Endothelial cell of umbilical vein (primary cell): ENCODE results near the gene EVI5. TPM values are rescaled to one million over a fixed set of nuclear protein-coding genes. Genes with fewer than 3 reads are reported as not detected.
A peak's percentile ranks its signal among the peaks of the same experiment; 100 is the strongest.

Experiments used
- BruUV-seq: library from RNA; stranded (reverse); fragments of 400-500 nt; replicated peaks from 2 replicates; lab custom pipeline; 2021; lab: Mats Ljungman, UMichigan
- CTCF ChIA-PET: fragments of 300-600, 350-600 bp; sonication (Branson Sonifier 250); formaldehyde crosslinking; loops from one replicate; lab custom pipeline; 2021; ENCODE audit warnings: antibody characterized with exemption, inconsistent platforms; lab: Charles Lee
- POLR2A ChIA-PET: fragments of 300-600, 350-600 bp; sonication (Branson Sonifier 250); formaldehyde crosslinking; loops from one replicate; lab custom pipeline; 2021; ENCODE audit warnings: antibody characterized with exemption, inconsistent platforms; lab: Charles Lee
- DNase-seq: peaks from one replicate; pipeline ENCODE4 v3.0.0-alpha.2; 2011; ENCODE audit warnings: low read depth, low spot score
- FAIRE-seq: peaks from 2 replicates; lab custom pipeline; 2011; peaks lifted over from hg19 to GRCh38; lab: Jason Lieb, UNC
- H2AFZ ChIP-seq: 2 replicates; pipeline ENCODE4 v1.6.0; 2012; ENCODE audit warnings: low read depth, low read length, control low read depth, inconsistent platforms
- H3K27ac ChIP-seq: 2 replicates; pipeline ENCODE4 v1.5.1; 2011; ENCODE audit warnings: low read depth, mild to moderate bottlenecking, control low read depth, low read length, moderate library complexity; ENCODE audit not compliant: insufficient read depth
- H3K27me3 ChIP-seq, 2 experiments: 2 replicates each; pipeline versions ENCODE4 v1.6.0 to v1.6.1; 2011; ENCODE audit warnings: low read length in 2 of 2, mixed read lengths in 1 of 2; ENCODE audit not compliant: control insufficient read depth in 2 of 2, insufficient read depth in 2 of 2
- H3K36me3 ChIP-seq, 2 experiments: 2 replicates in 1 of 2; 3 replicates in 1 of 2; pipeline ENCODE4 v1.5.1; 2011; ENCODE audit warnings: low read length in 2 of 2, mild to moderate bottlenecking in 1 of 2, moderate library complexity in 1 of 2; ENCODE audit not compliant: control insufficient read depth in 2 of 2, insufficient read depth in 2 of 2; ENCODE audit errors: extremely low read depth in 1 of 2
- H3K4me1 ChIP-seq: 3 replicates; pipeline ENCODE4 v1.5.1; 2011; ENCODE audit warnings: mild to moderate bottlenecking, low read length; ENCODE audit not compliant: control insufficient read depth, insufficient read depth; ENCODE audit errors: extremely low read depth
- H3K4me2 ChIP-seq: 2 replicates; pipeline ENCODE4 v1.6.1; 2011; ENCODE audit warnings: low read length, control low read depth, mixed read lengths; ENCODE audit not compliant: insufficient read depth
- H3K4me3 ChIP-seq, 3 experiments: fragments of 200-600 bp in 1 of 3; sonication (generic), shearing (Covaris generic) in 1 of 3; replicated peaks in 1 of 3; 2 replicates each; pipeline ENCODE4 v1.5.1; 2011 to 2016; ENCODE audit warnings: control low read depth in 3 of 3, low read length in 3 of 3, mild to moderate bottlenecking in 2 of 3, inconsistent platforms in 1 of 3, low read depth in 1 of 3, moderate library complexity in 1 of 3; ENCODE audit not compliant: insufficient read depth in 1 of 3
- H3K79me2 ChIP-seq: 2 replicates; pipeline ENCODE4 v1.6.0; 2012; ENCODE audit warnings: low read length, inconsistent platforms; ENCODE audit not compliant: control insufficient read depth, insufficient read depth
- H3K9ac ChIP-seq: replicated peaks from 2 replicates; pipeline ENCODE3; 2011; ENCODE audit warnings: low read length, control low read depth; ENCODE audit not compliant: insufficient read depth; ENCODE audit errors: extremely low read depth
- H3K9me1 ChIP-seq: replicated peaks from 3 replicates; pipeline ENCODE4 v1.6.0; 2011; ENCODE audit warnings: mild to moderate bottlenecking, low read length; ENCODE audit not compliant: control insufficient read depth, insufficient read depth; ENCODE audit errors: extremely low read depth
- H3K9me3 ChIP-seq: replicated peaks from 2 replicates; pipeline ENCODE4 v1.5.1; 2012; ENCODE audit warnings: low read length, inconsistent platforms; ENCODE audit not compliant: control insufficient read depth, insufficient read depth
- H4K20me1 ChIP-seq: replicated peaks from 2 replicates; pipeline ENCODE3; 2011; ENCODE audit warnings: mild to moderate bottlenecking, low read length; ENCODE audit not compliant: control insufficient read depth, insufficient read depth; ENCODE audit errors: extremely low read depth
- CTCF ChIP-seq, 2 donors: IDR thresholded peaks; 1 replicate in 1 of 2; 2 replicates in 1 of 2; pipeline ENCODE4 v1.5.1; 2011; ENCODE audit warnings: low read length in 2 of 2, mild to moderate bottlenecking in 2 of 2, moderate library complexity in 2 of 2, control low read depth in 1 of 2, inconsistent platforms in 1 of 2, low read depth in 1 of 2; ENCODE audit not compliant: insufficient read depth in 1 of 2; ENCODE audit errors: extremely low read depth in 1 of 2
- EZH2 ChIP-seq: IDR thresholded peaks from 2 replicates; pipeline ENCODE4 v1.6.1; 2012; ENCODE audit warnings: borderline replicate concordance, low read depth, mild to moderate bottlenecking, moderate library complexity, low read length, inconsistent platforms; ENCODE audit not compliant: severe bottlenecking
- FOS ChIP-seq: IDR thresholded peaks from 2 replicates; pipeline ENCODE4 v1.6.1; 2011; ENCODE audit warnings: mild to moderate bottlenecking, low read length, moderate library complexity, borderline replicate concordance; ENCODE audit not compliant: insufficient read depth
- GATA2 ChIP-seq: IDR thresholded peaks from 2 replicates; pipeline ENCODE4 v1.7.0; 2011; ENCODE audit warnings: low read depth, mild to moderate bottlenecking, moderate library complexity, mixed read lengths, low read length; ENCODE audit not compliant: insufficient read length, insufficient read depth
- JUN ChIP-seq: IDR thresholded peaks from 2 replicates; pipeline ENCODE4 v1.6.1; 2011; ENCODE audit warnings: borderline replicate concordance, low read depth; ENCODE audit not compliant: insufficient read length, insufficient read depth
- MAX ChIP-seq: IDR thresholded peaks from 2 replicates; pipeline ENCODE4 v1.6.1; 2011; ENCODE audit not compliant: insufficient read depth, insufficient read length
- MYC ChIP-seq: IDR thresholded peaks from one replicate; pipeline ENCODE4 v1.6.1; 2011; ENCODE audit warnings: mild to moderate bottlenecking, low read depth, low read length
- POLR2A ChIP-seq: IDR thresholded peaks from 2 replicates; pipeline ENCODE4 v1.6.1; 2012; ENCODE audit warnings: low read depth, mild to moderate bottlenecking, control low read depth, low read length
- POLR2AphosphoS5 ChIP-seq: IDR thresholded peaks from 2 replicates; pipeline ENCODE4 v1.6.1; 2012; ENCODE audit warnings: low read depth, mild to moderate bottlenecking, control low read depth, low read length, moderate library complexity; ENCODE audit not compliant: insufficient read depth
- dilution Hi-C: fragments of 300-500 bp; cut with MboI; formaldehyde crosslinking; loops from one replicate; pipeline ENCODE4 v1.15.0; 2019; ENCODE audit warnings: low sequenced_read_pairs; ENCODE audit not compliant: extremely low pct_ligation_motif_present
- intact Hi-C: fragments of 100-400 bp; cut with micrococcal nuclease; formaldehyde crosslinking; loops from one replicate; pipeline ENCODE4 v1.10.0; 2022
- polyA plus RNA-seq, 4 experiments: library from polyadenylated mRNA; depleted of rRNA in 3 of 4; stranded (reverse) in 3 of 4; unstranded in 1 of 4; fragments of >200 nt; gene quantifications; 2 replicates each; pipeline versions ENCODE4 v1.2.1 to v1.2.3, GENCODE V29; 2011 to 2012; ENCODE audit warnings: missing spikeins in 1 of 4
- total RNA-seq: library from RNA; stranded (reverse); gene quantifications from 2 replicates; pipeline ENCODE4 v1.2.3, GENCODE V29; 2021

Gene EVI5
- total and polyA plus RNA-seq, 2 donors (not counting 3 experiments of a cell fraction or from before 2014, with no cell fraction given), result 5.0 to 26.2 TPM

- CTCF ChIA-PET, result interaction anchor here (1.0 to 2.5 kb wide), 2 partner anchors 14 to 172 kb away, joined by 3 to 11 read pairs; no protein-coding TSS in a partner anchor
Observed at GRCh38 chr1:92481971-92482664, 302.8 kb downstream of the EVI5 start.

More at GRCh38 chr1:92481971-92482664, 302.8 kb downstream of the EVI5 start:
- peaks cover 69 to 88% of the 10 kb centered on the region in 2 experiments for H3K27me3 ChIP-seq
- intact Hi-C loops, result loop anchor here (5.0 kb wide), 3 partner anchors 165 to 335 kb away; partner anchors contain the start of genes GLMN and RPAP2
- H3K27ac ChIP-seq, result no peak overlapping the region
- H3K9me1 ChIP-seq, result no peaks in the 10 kb centered on the region
- H4K20me1 ChIP-seq, result no peaks in the 10 kb centered on the region
- peaks cover 55% of the 10 kb centered on the region for H3K4me1 ChIP-seq
- H2AFZ ChIP-seq, result peak overlapping the region; percentile 3
- H3K4me3 ChIP-seq, result peak overlapping the region in 2 of 3 experiments; percentile 6 to 32
- BruUV-seq, result no TSS peak
- no peaks in the 10 kb centered on the region for H3K79me2 ChIP-seq
- FAIRE-seq (peak; percentile 52), DNase-seq (peak; percentile 37)
- H3K36me3 ChIP-seq, result no peaks in the 10 kb centered on the region
- POLR2A ChIA-PET, result no interaction called here
- H3K9me3 ChIP-seq, result no peaks in the 10 kb centered on the region
- no peak overlapping the region for H3K9ac ChIP-seq
- dilution Hi-C loops, result no loop called here
- no peak for TF ChIP-seq MAX
- TF ChIP-seq CTCF (IDR thresholded peaks at IDR 0.05; ENCODE audit: extremely low read depth in 1 of 2, insufficient read depth in 1 of 2, low read depth in 1 of 2, low read length in 2 of 2), result no peak
- TF ChIP-seq JUN, result no peak
- no peak for TF ChIP-seq GATA2
- no peak for TF ChIP-seq EZH2
- TF ChIP-seq POLR2AphosphoS5, result no peak
- no peak for TF ChIP-seq MYC
- no peak for TF ChIP-seq POLR2A
- no peak for TF ChIP-seq FOS
- peak overlapping the region; percentile 60 for H3K4me2 ChIP-seq
